ENCODE data around the gene CXCL12.

CXCL12 gene

GRCh38 chr10:44364566-44364965, 20.3 kb downstream of the CXCL12 start:
- Histone ChIP-seq H3K27ac (no peak overlapping the region), H3K4me3 (ENCODE audit: low read depth in 1 of 2, low read length in 1 of 2) (no peak overlapping the region), H3K27me3 (peaks cover 6% of the 10 kb centered on the region), H3K4me1 (ENCODE audit: control insufficient read depth in 1 of 2, insufficient read depth in 1 of 2, low read depth in 1 of 2, low read length in 1 of 2) (no peaks in the 10 kb centered on the region), H3K9me3 (no peaks in the 10 kb centered on the region), H3K36me3 (no peaks in the 10 kb centered on the region)
- no peak for TF ChIP-seq CTCF (IDR thresholded peaks at IDR 0.05)

GRCh38 chr10:44363716-44364115, 21.2 kb downstream of the CXCL12 start:
- no peaks in the 10 kb centered on the region for H3K36me3 ChIP-seq
- no peaks in the 10 kb centered on the region for H3K4me1 ChIP-seq (ENCODE audit: control insufficient read depth in 1 of 2, insufficient read depth in 1 of 2, low read depth in 1 of 2, low read length in 1 of 2)
- H3K27ac ChIP-seq: no peak overlapping the region
- TF ChIP-seq CTCF (IDR thresholded peaks at IDR 0.05): no peak
- H3K27me3 ChIP-seq: peaks cover 6% of the 10 kb centered on the region
- H3K9me3 ChIP-seq: no peaks in the 10 kb centered on the region
- H3K4me3 ChIP-seq (ENCODE audit: low read depth in 1 of 2, low read length in 1 of 2): no peak overlapping the region

GRCh38 chr10:44362866-44363711, 21.8 kb downstream of the CXCL12 start:
- Histone ChIP-seq H3K4me1 (ENCODE audit: control insufficient read depth in 1 of 2, insufficient read depth in 1 of 2, low read depth in 1 of 2, low read length in 1 of 2) (no peaks in the 10 kb centered on the region), H3K9me3 (no peaks in the 10 kb centered on the region), H3K4me3 (ENCODE audit: low read depth in 1 of 2, low read length in 1 of 2) (no peak overlapping the region), H3K27me3 (peaks cover 6% of the 10 kb centered on the region), H3K27ac (no peak overlapping the region), H3K36me3 (no peaks in the 10 kb centered on the region)
- no peak for TF ChIP-seq CTCF (IDR thresholded peaks at IDR 0.05)

- no peak for TF ChIP-seq CTCF (IDR thresholded peaks at IDR 0.05)
Measured at GRCh38 chr10:44361109-44361508, 23.8 kb downstream of the CXCL12 start.

GRCh38 chr10:44358080-44358771, 26.7 kb downstream of the CXCL12 start:
- H3K36me3 ChIP-seq: no peaks in the 10 kb centered on the region
- no peak overlapping the region for H3K27ac ChIP-seq
- H3K4me1 ChIP-seq (ENCODE audit: control insufficient read depth in 1 of 2, insufficient read depth in 1 of 2, low read depth in 1 of 2, low read length in 1 of 2): no peaks in the 10 kb centered on the region
- no peaks in the 10 kb centered on the region for H3K9me3 ChIP-seq
- no peak for TF ChIP-seq CTCF (IDR thresholded peaks at IDR 0.05)
- H3K4me3 ChIP-seq (ENCODE audit: low read depth in 1 of 2, low read length in 1 of 2): no peak overlapping the region
- H3K27me3 ChIP-seq: peaks cover 6% of the 10 kb centered on the region

More at GRCh38 chr10:44361109-44361508, 23.8 kb downstream of the CXCL12 start:
- H3K9me3 ChIP-seq: no peaks in the 10 kb centered on the region
- peaks cover 6% of the 10 kb centered on the region for H3K27me3 ChIP-seq
- H3K36me3 ChIP-seq: no peaks in the 10 kb centered on the region
- H3K4me3 ChIP-seq (ENCODE audit: low read depth in 1 of 2, low read length in 1 of 2): no peak overlapping the region
- no peak overlapping the region for H3K27ac ChIP-seq
- H3K4me1 ChIP-seq (ENCODE audit: control insufficient read depth in 1 of 2, insufficient read depth in 1 of 2, low read depth in 1 of 2, low read length in 1 of 2): no peaks in the 10 kb centered on the region
